ENCODE data around the gene NUP210L.

Gene NUP210L

GRCh38 chr1:154190550-154190949 is 35.7 kb upstream of the NUP210L start:
- DNase-seq (ENCODE audit: low read depth, low spot score): peak; percentile 47
- in situ Hi-C loops (cut with HindIII; ENCODE audit: low sequenced_read_pairs): no loop called here
- no peak overlapping the region for H3K4me3 ChIP-seq (ENCODE audit: low read depth, low read length)
- no peak for TF ChIP-seq CTCF (IDR thresholded peaks at IDR 0.05; ENCODE audit: low read depth, low read length)

- H3K4me3 ChIP-seq (ENCODE audit: low read depth, low read length): no peak overlapping the region
- in situ Hi-C loops (cut with HindIII; ENCODE audit: low sequenced_read_pairs): no loop called here
- DNase-seq (ENCODE audit: low read depth, low spot score): no peak
- TF ChIP-seq CTCF (IDR thresholded peaks at IDR 0.05; ENCODE audit: low read depth, low read length): no peak
These were observed 32.1 kb upstream of the NUP210L start for GRCh38 chr1:154186852-154187501.

GRCh38 chr1:154186177-154186576 is 31.3 kb upstream of the NUP210L start:
- no peak overlapping the region for H3K4me3 ChIP-seq (ENCODE audit: low read depth, low read length)
- peak; percentile 35 for DNase-seq (ENCODE audit: low read depth, low spot score)
- TF ChIP-seq CTCF (IDR thresholded peaks at IDR 0.05; ENCODE audit: low read depth, low read length): peak; percentile 43
- in situ Hi-C loops (cut with HindIII; ENCODE audit: low sequenced_read_pairs): no loop called here

GRCh38 chr1:154183046-154183915 is 28.4 kb upstream of the NUP210L start:
- peak; percentile 96 for DNase-seq (ENCODE audit: low read depth, low spot score)
- H3K4me3 ChIP-seq (ENCODE audit: low read depth, low read length): peak overlapping the region; percentile 96
- in situ Hi-C loops (cut with HindIII; ENCODE audit: low sequenced_read_pairs): no loop called here
- no peak for TF ChIP-seq CTCF (IDR thresholded peaks at IDR 0.05; ENCODE audit: low read depth, low read length)

GRCh38 chr1:154182344-154183045 is 27.6 kb upstream of the NUP210L start:
- peak; percentile 76 for DNase-seq (ENCODE audit: low read depth, low spot score)
- peak overlapping the region; percentile 96 for H3K4me3 ChIP-seq (ENCODE audit: low read depth, low read length)
- no peak for TF ChIP-seq CTCF (IDR thresholded peaks at IDR 0.05; ENCODE audit: low read depth, low read length)
- in situ Hi-C loops (cut with HindIII; ENCODE audit: low sequenced_read_pairs): no loop called here

- no peak for DNase-seq (ENCODE audit: low read depth, low spot score)
- in situ Hi-C loops (cut with HindIII; ENCODE audit: low sequenced_read_pairs): no loop called here
- TF ChIP-seq CTCF (IDR thresholded peaks at IDR 0.05; ENCODE audit: low read depth, low read length): no peak
These were observed 27.1 kb upstream of the NUP210L start for GRCh38 chr1:154181944-154182343.

More at GRCh38 chr1:154181944-154182343, 27.1 kb upstream of the NUP210L start:
- H3K4me3 ChIP-seq (ENCODE audit: low read depth, low read length): peak overlapping the region; percentile 96

All from astrocyte of the spinal cord (primary cell).